Nephron progenitor cell (in vitro differentiated cells): Measurements from ENCODE around the gene ADGRA1.
"Not testable (repeated sequence)": the region's sequence is repeated elsewhere in the genome, so short reads cannot be mapped to it uniquely, and the experiment has no call there.

Experiments
- DNase-seq: peaks from one replicate; pipeline ENCODE4 v3.0.0; 2021
- H3K27ac Mint-ChIP-seq: 2 replicates; pipeline ENCODE4 v1.8.0; 2021; ENCODE audit warnings: mild to moderate bottlenecking, moderate library complexity, mixed read lengths
- H3K27me3 Mint-ChIP-seq: 2 replicates; pipeline ENCODE4 v1.8.0; 2021; ENCODE audit warnings: mild to moderate bottlenecking, low read depth, mixed read lengths; ENCODE audit not compliant: poor library complexity
- H3K36me3 Mint-ChIP-seq: 2 replicates; pipeline ENCODE4 v1.8.0; 2021; ENCODE audit warnings: low read depth, mixed read lengths
- H3K4me1 Mint-ChIP-seq: 2 replicates; pipeline ENCODE4 v1.8.0; 2021; ENCODE audit warnings: mixed read lengths
- H3K4me3 Mint-ChIP-seq: 2 replicates; pipeline ENCODE4 v1.8.0; 2021; ENCODE audit warnings: mild to moderate bottlenecking, moderate library complexity, mixed read lengths
- H3K9me3 Mint-ChIP-seq: 2 replicates; pipeline ENCODE4 v1.8.0; 2021; ENCODE audit warnings: mild to moderate bottlenecking, moderate library complexity, mixed read lengths
- TF ChIP-seq, protein P1 (sequence below): fragments of 200-600 bp; sonication (generic); IDR thresholded peaks from 2 replicates; pipeline ENCODE4 v1.5.0; 2021; ENCODE audit warnings: antibody characterized with exemption

ADGRA1 gene

GRCh38 chr10:133049639-133050038 is 38.1 kb upstream of the ADGRA1 start:
- H3K4me1 Mint-ChIP-seq, result peaks cover 39% of the 10 kb centered on the region

GRCh38 chr10:133050371-133050770 is 37.4 kb upstream of the ADGRA1 start:
- Mint-ChIP-seq H3K9me3 (no peaks in the 10 kb centered on the region), H3K27me3 (peaks cover 4% of the 10 kb centered on the region), H3K27ac (no peak overlapping the region), H3K36me3 (no peaks in the 10 kb centered on the region), H3K4me3 (no peak overlapping the region), H3K4me1 (peaks cover 32% of the 10 kb centered on the region)
- TF ChIP-seq, protein P1, sequence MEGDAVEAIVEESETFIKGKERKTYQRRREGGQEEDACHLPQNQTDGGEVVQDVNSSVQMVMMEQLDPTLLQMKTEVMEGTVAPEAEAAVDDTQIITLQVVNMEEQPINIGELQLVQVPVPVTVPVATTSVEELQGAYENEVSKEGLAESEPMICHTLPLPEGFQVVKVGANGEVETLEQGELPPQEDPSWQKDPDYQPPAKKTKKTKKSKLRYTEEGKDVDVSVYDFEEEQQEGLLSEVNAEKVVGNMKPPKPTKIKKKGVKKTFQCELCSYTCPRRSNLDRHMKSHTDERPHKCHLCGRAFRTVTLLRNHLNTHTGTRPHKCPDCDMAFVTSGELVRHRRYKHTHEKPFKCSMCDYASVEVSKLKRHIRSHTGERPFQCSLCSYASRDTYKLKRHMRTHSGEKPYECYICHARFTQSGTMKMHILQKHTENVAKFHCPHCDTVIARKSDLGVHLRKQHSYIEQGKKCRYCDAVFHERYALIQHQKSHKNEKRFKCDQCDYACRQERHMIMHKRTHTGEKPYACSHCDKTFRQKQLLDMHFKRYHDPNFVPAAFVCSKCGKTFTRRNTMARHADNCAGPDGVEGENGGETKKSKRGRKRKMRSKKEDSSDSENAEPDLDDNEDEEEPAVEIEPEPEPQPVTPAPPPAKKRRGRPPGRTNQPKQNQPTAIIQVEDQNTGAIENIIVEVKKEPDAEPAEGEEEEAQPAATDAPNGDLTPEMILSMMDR, result no peak
- no peak for DNase-seq

More at GRCh38 chr10:133049639-133050038, 38.1 kb upstream of the ADGRA1 start:
- no peak overlapping the region for H3K27ac Mint-ChIP-seq
- H3K36me3 Mint-ChIP-seq, result no peaks in the 10 kb centered on the region
- no peaks in the 10 kb centered on the region for H3K9me3 Mint-ChIP-seq
- DNase-seq, result no peak
- TF ChIP-seq, protein P1, result no peak
- H3K27me3 Mint-ChIP-seq, result peaks cover 4% of the 10 kb centered on the region
- no peak overlapping the region for H3K4me3 Mint-ChIP-seq

DNA sequence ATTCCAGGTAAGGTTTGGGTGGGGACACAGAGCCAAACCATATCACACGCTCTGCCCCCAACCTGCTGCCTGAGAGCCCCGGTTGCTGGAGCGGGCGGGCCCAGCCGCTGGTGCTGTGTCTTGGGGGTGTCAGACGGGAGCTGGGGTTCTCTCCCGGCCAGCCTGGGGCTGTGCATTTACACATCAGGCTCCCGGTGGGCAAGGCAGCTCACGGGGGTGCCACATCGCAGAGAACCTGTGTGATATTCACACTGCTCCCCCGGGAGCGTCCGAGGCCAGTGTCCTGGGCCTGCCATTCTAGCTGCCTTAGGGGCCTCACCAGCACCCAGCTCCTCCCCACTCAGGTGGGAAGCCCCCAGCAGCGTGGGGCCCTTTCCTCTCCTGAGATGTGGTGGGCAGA is 35.6 kb upstream of the ADGRA1 start:
- DNase-seq, result no peak
- H3K27me3 Mint-ChIP-seq, result peaks cover 7% of the 10 kb centered on the region
- H3K4me3 Mint-ChIP-seq, result no peak overlapping the region
- H3K36me3 Mint-ChIP-seq, result no peaks in the 10 kb centered on the region
- TF ChIP-seq, protein P1, result no peak
- no peaks in the 10 kb centered on the region for H3K9me3 Mint-ChIP-seq
- no peak overlapping the region for H3K27ac Mint-ChIP-seq
- H3K4me1 Mint-ChIP-seq, result peaks cover 18% of the 10 kb centered on the region

- not testable (repeated sequence) for H3K27ac Mint-ChIP-seq, DNase-seq, H3K27me3 Mint-ChIP-seq, H3K9me3 Mint-ChIP-seq, H3K4me3 Mint-ChIP-seq, H3K36me3 Mint-ChIP-seq
- H3K4me1 Mint-ChIP-seq, result peaks cover 13% of the 10 kb centered on the region
Measured at GRCh38 chr10:133053527-133054133, 34.1 kb upstream of the ADGRA1 start.

DNA sequence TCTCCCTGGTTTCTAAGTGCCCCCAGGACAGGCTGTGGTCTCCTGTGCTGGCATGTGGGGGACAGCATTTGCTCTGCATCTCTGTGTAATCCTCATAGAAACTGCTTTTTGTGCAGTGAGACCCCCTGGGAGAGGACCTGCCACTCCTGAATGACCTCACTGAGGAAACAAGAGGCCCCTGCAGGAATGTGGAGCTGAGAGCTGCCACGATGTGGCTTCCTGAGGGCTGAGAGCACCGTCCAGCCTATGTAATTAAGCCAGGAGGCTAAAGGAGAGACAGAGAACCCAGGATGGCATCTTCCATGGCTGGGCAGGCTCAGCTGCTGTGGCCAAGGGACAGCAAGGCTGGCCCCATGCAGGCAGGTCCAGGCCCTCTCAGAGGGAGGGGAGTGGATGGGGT is 32.3 kb upstream of the ADGRA1 start:
- DNase-seq, result no peak
- no peaks in the 10 kb centered on the region for H3K9me3 Mint-ChIP-seq
- no peak overlapping the region for H3K4me3 Mint-ChIP-seq
- peaks cover 15% of the 10 kb centered on the region for H3K27me3 Mint-ChIP-seq
- no peaks in the 10 kb centered on the region for H3K36me3 Mint-ChIP-seq
- H3K4me1 Mint-ChIP-seq, result peaks cover 13% of the 10 kb centered on the region
- no peak overlapping the region for H3K27ac Mint-ChIP-seq
- TF ChIP-seq, protein P1, result no peak

GRCh38 chr10:133056001-133056400 is 31.7 kb upstream of the ADGRA1 start:
- no peaks in the 10 kb centered on the region for H3K36me3 Mint-ChIP-seq
- H3K27me3 Mint-ChIP-seq, result peaks cover 17% of the 10 kb centered on the region
- no peak for DNase-seq
- TF ChIP-seq, protein P1, result no peak
- H3K4me1 Mint-ChIP-seq, result peaks cover 12% of the 10 kb centered on the region
- no peak overlapping the region for H3K4me3 Mint-ChIP-seq
- no peaks in the 10 kb centered on the region for H3K9me3 Mint-ChIP-seq
- no peak overlapping the region for H3K27ac Mint-ChIP-seq
